ENCODE data around the gene RASD2. TPM values are rescaled to one million over a fixed set of nuclear protein-coding genes. Genes with fewer than 3 reads are reported as not detected.

Gene RASD2
- total RNA-seq, 2 donors from 2014 or later = 4.2 to 10.2 TPM

GRCh38 chr22:35539910-35540594 lies 579 bp upstream of the RASD2 start:
- no peaks in the 10 kb centered on the region for H3K9me3 ChIP-seq
- no peak for TF ChIP-seq CTCF (IDR thresholded peaks at IDR 0.05)
- peak; percentile 74 for DNase-seq
- peak overlapping the region; percentile 51 for H3K4me3 ChIP-seq
- peaks cover 10% of the 10 kb centered on the region for H3K27me3 ChIP-seq
- no peak overlapping the region for H3K27ac ChIP-seq
- peak overlapping the region; percentile 51 to 80 for H3K9ac ChIP-seq (ENCODE audit: low read depth in 2 of 2, low read length in 2 of 2)
- no peaks in the 10 kb centered on the region for H3K4me1 ChIP-seq
- intact Hi-C loops (cut with DNase I) = no loop called here
- H3K36me3 ChIP-seq = no peaks in the 10 kb centered on the region

- Histone ChIP-seq H3K4me3 (peak overlapping the region; percentile 51), H3K9ac (ENCODE audit: low read depth in 2 of 2, low read length in 2 of 2) (peak overlapping the region; percentile 51 to 80), H3K27ac (no peak overlapping the region), H3K9me3 (no peaks in the 10 kb centered on the region), H3K27me3 (peaks cover 10% of the 10 kb centered on the region), H3K4me1 (no peaks in the 10 kb centered on the region), H3K36me3 (no peaks in the 10 kb centered on the region)
- intact Hi-C loops (cut with DNase I) = no loop called here
- no peak for TF ChIP-seq CTCF (IDR thresholded peaks at IDR 0.05)
- no peak for DNase-seq
Observed at GRCh38 chr22:35541254-35541748, 670 bp downstream of the RASD2 start.

DNA sequence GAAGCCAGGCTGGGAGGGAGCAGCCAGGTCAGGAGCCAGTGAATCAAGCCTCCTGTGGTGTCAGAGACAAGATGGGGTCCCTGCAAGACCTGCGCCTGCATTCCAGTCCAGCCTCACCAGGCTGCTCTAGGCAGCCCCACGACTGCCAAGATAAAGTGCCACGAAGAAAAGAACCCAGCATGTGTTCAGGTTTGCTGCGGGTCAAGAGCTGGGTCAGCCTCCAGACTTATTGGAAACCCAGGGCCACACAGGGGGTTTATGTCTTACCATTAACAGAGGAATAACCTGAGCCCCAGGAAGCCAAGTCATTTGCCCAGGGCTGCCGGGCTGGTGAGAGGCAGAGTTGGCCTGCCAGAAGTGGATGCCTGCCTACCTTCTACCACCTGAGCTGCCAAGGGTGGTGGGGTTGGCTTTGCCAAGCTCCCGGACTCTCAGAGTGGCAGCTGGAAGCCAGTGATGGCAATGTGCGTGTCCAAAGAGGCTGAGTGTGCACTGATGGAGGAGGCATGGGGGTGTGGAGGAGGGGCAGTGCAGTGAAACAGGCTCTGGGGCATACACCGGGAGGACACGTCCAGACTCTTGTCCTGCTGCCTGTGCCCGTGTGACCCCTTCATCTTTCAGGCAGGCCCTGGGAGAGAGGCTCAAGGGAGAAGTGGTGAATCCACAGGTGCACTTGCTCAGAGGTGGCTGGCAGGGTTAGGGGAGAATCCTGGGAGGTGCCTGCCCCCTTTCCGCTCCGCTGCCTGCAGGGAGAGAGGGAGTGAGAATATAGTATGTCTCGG lies 1.7 kb downstream of the RASD2 start:
- Histone ChIP-seq H3K27me3 (peaks cover 10% of the 10 kb centered on the region), H3K36me3 (no peaks in the 10 kb centered on the region), H3K9me3 (no peaks in the 10 kb centered on the region), H3K4me1 (no peaks in the 10 kb centered on the region), H3K27ac (no peak overlapping the region), H3K9ac (ENCODE audit: low read depth in 2 of 2, low read length in 2 of 2) (peak overlapping the region; percentile 21 to 37), H3K4me3 (peak overlapping the region; percentile 51)
- no peak for DNase-seq
- TF ChIP-seq CTCF (IDR thresholded peaks at IDR 0.05) = no peak
- intact Hi-C loops (cut with DNase I) = no loop called here

- no peak for DNase-seq
- Histone ChIP-seq H3K36me3 (no peaks in the 10 kb centered on the region), H3K4me1 (no peaks in the 10 kb centered on the region), H3K4me3 (no peak overlapping the region), H3K27me3 (peaks cover 10% of the 10 kb centered on the region), H3K9ac (ENCODE audit: low read depth in 2 of 2, low read length in 2 of 2) (peak overlapping the region in 1 of 2 donors; percentile 37), H3K9me3 (no peaks in the 10 kb centered on the region), H3K27ac (no peak overlapping the region)
- intact Hi-C loops (cut with DNase I) = no loop called here
- TF ChIP-seq CTCF (IDR thresholded peaks at IDR 0.05) = no peak
Observed at GRCh38 chr22:35542939-35543516, 2.4 kb downstream of the RASD2 start.

DNA sequence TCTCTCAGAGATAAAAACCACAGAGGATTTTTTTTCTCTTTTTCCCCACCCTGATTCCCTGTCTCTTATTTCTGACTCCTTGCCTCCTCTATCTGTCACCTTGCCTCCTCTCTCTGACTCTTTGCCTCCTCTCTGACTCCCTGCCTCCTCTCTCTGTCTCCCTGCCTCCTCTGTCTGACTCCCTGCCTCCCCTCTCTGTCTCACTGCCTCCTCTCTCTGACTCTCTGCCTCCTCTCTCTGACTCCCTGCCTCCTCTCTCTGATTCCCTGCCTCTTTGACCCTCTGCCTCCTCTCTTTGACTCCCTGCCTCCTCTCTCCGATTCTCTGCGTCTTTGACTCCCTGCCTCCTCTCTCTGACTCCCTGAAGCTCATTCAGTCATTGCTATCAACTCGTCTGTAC lies 3.1 kb downstream of the RASD2 start:
- H3K4me1 ChIP-seq = no peaks in the 10 kb centered on the region
- H3K9me3 ChIP-seq = no peaks in the 10 kb centered on the region
- no peak for DNase-seq
- intact Hi-C loops (cut with DNase I) = no loop called here
- H3K4me3 ChIP-seq = no peak overlapping the region
- TF ChIP-seq CTCF (IDR thresholded peaks at IDR 0.05) = no peak
- H3K27me3 ChIP-seq = peaks cover 10% of the 10 kb centered on the region
- no peak overlapping the region for H3K9ac ChIP-seq (ENCODE audit: low read depth in 2 of 2, low read length in 2 of 2)
- no peaks in the 10 kb centered on the region for H3K36me3 ChIP-seq
- no peak overlapping the region for H3K27ac ChIP-seq
